ENCODE results near the gene CLCN6.

CLCN6 gene

DNA sequence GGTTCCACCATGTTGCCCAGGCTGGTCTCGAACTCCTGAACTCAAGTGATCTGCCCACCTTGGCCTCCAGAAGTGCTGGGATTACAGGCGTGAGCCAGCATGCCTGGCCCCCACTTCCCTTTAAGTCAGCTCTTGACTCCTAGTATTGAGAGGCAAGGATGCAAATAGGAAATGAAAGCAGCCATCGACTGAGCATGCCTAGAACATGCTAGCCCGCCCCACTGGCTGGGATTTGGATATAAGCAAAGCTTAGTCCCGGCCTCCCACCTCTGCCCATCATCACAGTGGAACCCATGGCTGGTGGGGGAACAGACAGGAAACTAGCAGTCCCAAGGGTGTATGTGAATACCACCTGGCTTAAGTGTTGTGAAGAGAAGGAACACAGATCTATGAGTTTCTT lies 33.5 kb upstream of the CLCN6 start:
- DNase-seq (no peak), ATAC-seq (no peak)
- H3K27me3 Mint-ChIP-seq = no peaks in the 10 kb centered on the region
- H3K27ac Mint-ChIP-seq = no peak overlapping the region
- no peak overlapping the region for H3K4me3 Mint-ChIP-seq
- no peaks in the 10 kb centered on the region for H3K4me1 Mint-ChIP-seq
- no peaks in the 10 kb centered on the region for H3K9me3 Mint-ChIP-seq

- H3K4me1 Mint-ChIP-seq = no peaks in the 10 kb centered on the region
- H3K4me3 Mint-ChIP-seq = no peak overlapping the region
- H3K9me3 Mint-ChIP-seq = no peaks in the 10 kb centered on the region
- no peak overlapping the region for H3K27ac Mint-ChIP-seq
- ATAC-seq (no peak), DNase-seq (no peak)
- no peaks in the 10 kb centered on the region for H3K27me3 Mint-ChIP-seq
Measured at GRCh38 chr1:11774753-11775152, 31.2 kb upstream of the CLCN6 start.

DNA sequence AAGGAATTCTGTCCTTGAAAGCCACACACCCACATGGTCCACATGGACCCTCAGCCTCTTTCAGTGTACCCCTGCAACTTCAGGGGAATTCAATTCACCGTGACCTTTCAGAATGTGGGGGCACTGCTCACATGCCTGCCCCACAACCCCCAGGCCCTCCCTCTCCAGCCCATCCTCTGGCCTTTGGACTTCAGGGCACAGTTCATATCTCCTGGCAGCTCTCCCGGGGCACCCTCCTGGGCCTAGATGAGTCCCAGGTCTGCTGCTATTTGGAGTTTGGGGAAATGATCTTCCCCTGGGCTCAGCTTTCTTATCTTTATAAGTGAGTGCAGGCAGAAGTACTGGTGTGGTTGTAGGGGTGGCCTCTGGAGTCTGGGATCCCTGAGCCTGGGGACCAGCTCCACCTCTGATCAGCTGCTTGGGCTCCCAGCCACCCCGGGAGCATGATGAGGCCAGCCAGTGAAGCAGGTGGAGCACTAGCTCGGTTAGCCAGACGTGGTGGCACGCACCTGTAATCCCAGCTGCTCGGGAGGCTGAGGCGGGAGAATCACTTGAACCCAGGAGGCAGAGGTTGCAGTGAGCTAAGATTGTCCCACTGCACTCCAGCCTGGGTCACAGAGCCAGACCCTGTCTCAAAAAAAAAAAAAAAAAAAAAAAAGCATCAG lies 28.2 kb upstream of the CLCN6 start:
- DNase-seq = no peak
- Mint-ChIP-seq H3K4me1 (no peaks in the 10 kb centered on the region), H3K4me3 (no peak overlapping the region), H3K9me3 (no peaks in the 10 kb centered on the region), H3K27ac (no peak overlapping the region), H3K27me3 (no peaks in the 10 kb centered on the region)
- no peak for ATAC-seq

GRCh38 chr1:11778336-11778735 lies 27.7 kb upstream of the CLCN6 start:
- H3K27me3 Mint-ChIP-seq = no peaks in the 10 kb centered on the region
- no peak for DNase-seq

DNA sequence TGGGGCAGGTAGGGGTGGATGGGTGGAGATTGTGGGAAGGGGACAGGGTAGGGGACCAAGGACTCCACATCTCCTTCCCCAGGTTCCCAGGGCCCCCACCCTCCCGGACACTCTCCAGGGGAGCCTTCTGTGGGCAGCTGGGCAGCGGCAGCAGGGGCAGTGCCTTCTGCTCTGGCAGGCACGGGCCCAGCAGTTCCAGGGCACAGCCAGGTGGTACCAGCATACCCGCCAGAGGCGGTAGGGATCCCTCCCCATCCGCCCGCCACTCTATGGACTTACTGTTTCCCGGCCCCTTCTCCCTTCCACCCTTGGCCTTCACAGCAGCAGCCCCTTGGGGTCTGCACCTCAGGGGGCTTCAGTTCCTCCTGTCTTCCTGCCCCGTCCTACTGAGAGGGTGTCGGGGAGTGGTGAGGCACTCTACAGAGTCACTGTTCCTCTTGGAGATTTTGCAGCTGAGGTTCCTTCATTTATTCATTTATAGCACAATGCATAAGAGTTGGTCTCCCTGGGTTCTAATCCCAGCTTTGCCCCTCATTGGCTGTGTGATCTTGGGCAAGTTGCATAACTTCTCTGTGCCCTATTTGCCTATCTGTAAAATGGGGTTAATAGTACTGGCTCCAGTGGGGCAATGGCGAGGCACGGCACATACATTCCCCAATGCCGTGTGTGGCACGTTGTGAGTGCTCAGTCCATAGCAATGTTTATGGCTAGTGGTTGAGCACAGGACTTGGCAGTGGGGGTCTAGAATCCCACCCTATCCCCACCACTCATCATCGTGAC lies 27.0 kb upstream of the CLCN6 start:
- Mint-ChIP-seq H3K4me3 (no peak overlapping the region), H3K4me1 (peaks cover 2% of the 10 kb centered on the region), H3K9me3 (no peaks in the 10 kb centered on the region), H3K27me3 (no peaks in the 10 kb centered on the region), H3K27ac (no peak overlapping the region)
- ATAC-seq (no peak), DNase-seq (no peak)

More at GRCh38 chr1:11778336-11778735, 27.7 kb upstream of the CLCN6 start:
- no peak overlapping the region for H3K4me3 Mint-ChIP-seq
- no peaks in the 10 kb centered on the region for H3K9me3 Mint-ChIP-seq
- no peaks in the 10 kb centered on the region for H3K4me1 Mint-ChIP-seq
- no peak for ATAC-seq
- no peak overlapping the region for H3K27ac Mint-ChIP-seq

DNA sequence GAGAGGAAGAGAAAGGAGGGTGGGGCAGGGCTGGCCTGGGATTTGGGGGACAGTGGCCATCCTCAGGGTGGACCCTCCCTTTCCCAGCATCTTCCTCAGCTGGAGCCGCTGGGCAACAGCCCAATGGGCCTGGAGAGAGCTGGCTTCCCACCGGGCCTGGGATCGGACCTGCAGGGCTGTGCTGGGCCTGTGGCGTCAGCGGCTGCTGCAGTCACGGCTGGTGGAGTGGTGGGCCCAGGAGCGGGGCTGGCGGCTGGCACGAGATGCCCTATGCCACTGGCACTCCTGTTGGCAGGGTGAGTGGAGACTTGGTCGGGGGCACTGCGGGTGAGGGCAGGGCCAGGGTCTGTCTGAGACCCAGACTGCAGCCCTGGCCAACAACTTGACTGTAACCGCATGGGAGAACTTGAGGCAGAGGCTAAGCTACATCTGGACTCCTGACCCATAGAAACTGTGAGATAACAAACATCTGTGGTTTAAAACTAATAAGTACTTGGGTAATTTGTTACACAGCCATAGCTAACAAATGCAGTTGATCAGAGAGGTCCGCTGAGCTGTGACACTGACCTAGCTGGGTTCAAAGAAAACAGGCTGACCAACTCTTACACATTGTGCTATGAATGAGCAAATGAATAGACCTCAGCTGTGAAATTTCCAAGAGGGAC lies 26.1 kb upstream of the CLCN6 start:
- Mint-ChIP-seq H3K4me3 (no peak overlapping the region), H3K4me1 (peaks cover 10% of the 10 kb centered on the region), H3K9me3 (no peaks in the 10 kb centered on the region), H3K27me3 (no peaks in the 10 kb centered on the region), H3K27ac (no peak overlapping the region)
- ATAC-seq (no peak), DNase-seq (no peak)

DNA sequence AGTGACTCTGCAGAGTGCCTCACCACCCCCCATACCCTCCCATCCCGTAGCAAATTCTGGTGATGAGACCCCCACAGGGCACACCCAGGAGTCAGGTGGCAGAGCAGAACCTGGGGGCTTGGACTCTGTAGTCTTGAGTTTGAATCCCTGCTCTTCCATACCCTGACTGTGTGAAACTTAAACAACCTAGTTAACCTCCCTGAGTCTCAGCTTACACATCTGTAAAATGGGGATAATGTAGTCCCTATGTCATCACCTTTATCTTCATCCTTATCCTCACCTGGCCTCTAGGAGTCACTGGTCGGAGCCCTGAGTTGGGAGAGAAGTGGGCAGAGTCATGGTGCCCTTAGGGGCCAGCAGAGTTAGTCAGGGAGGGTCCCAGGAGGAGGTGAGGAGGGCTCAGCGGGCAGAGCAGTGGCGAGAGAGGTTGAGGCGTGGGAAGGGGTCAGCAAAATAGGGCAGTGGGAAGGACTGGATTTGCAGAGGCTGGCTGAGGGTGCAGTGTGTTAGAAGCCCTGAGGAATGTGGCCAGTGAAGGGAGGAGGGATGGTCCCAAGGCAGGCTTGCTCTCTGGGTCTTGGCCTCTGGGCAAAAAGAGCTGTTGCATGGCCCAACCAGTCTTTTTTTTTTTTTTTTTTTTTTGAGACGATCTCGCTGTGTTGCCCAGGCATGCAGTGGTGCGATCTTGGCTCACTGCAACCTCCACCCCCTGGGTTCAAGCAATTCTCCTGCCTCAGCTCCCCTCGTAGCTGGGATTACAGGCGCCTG lies 25.4 kb upstream of the CLCN6 start:
- Mint-ChIP-seq H3K4me3 (no peak overlapping the region), H3K27me3 (no peaks in the 10 kb centered on the region), H3K4me1 (peaks cover 17% of the 10 kb centered on the region), H3K27ac (no peak overlapping the region), H3K9me3 (no peaks in the 10 kb centered on the region)
- no peak for DNase-seq
- no peak for ATAC-seq

DNA sequence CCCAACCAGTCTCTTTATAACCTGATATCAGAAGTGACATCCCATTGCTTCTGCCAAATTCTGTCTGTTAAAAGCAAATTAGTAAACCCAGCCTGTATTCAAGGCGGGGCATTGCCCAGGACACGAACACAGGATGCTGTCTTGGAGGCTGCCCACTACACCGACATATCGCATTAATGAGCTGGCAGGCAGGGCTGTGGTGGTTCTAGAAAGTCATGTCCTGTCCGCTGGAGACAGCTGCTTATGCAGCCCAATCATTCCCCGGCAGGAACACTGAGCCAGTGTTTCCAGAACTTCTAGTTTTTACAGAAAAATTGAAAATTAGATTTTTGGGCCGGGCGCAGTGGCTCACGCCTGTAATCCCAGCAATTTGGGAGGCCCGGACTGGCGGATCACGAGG lies 24.7 kb upstream of the CLCN6 start:
- no peaks in the 10 kb centered on the region for H3K9me3 Mint-ChIP-seq
- peaks cover 19% of the 10 kb centered on the region for H3K4me1 Mint-ChIP-seq
- H3K27me3 Mint-ChIP-seq = no peaks in the 10 kb centered on the region
- ATAC-seq (no peak), DNase-seq (no peak)
- H3K4me3 Mint-ChIP-seq = no peak overlapping the region
- H3K27ac Mint-ChIP-seq = no peak overlapping the region

GRCh38 chr1:11782127-11782708 lies 23.8 kb upstream of the CLCN6 start:
- no peak overlapping the region for H3K27ac Mint-ChIP-seq
- ATAC-seq (no peak), DNase-seq (no peak)
- H3K27me3 Mint-ChIP-seq = no peaks in the 10 kb centered on the region
- peaks cover 19% of the 10 kb centered on the region for H3K4me1 Mint-ChIP-seq
- H3K9me3 Mint-ChIP-seq = no peaks in the 10 kb centered on the region
- no peak overlapping the region for H3K4me3 Mint-ChIP-seq

GRCh38 chr1:11783556-11783955 lies 22.4 kb upstream of the CLCN6 start:
- ATAC-seq = no peak
- peaks cover 19% of the 10 kb centered on the region for H3K4me1 Mint-ChIP-seq
- DNase-seq = no peak
- H3K27me3 Mint-ChIP-seq = no peaks in the 10 kb centered on the region
- H3K9me3 Mint-ChIP-seq = no peaks in the 10 kb centered on the region
- no peak overlapping the region for H3K27ac Mint-ChIP-seq
- no peak overlapping the region for H3K4me3 Mint-ChIP-seq

GRCh38 chr1:11784256-11784992 lies 21.6 kb upstream of the CLCN6 start:
- peak; percentile 33 for ATAC-seq
- H3K27ac Mint-ChIP-seq = no peak overlapping the region
- H3K9me3 Mint-ChIP-seq = no peaks in the 10 kb centered on the region
- H3K4me1 Mint-ChIP-seq = peaks cover 19% of the 10 kb centered on the region
- peak overlapping the region in 1 of 2 donors; percentile 67 for H3K4me3 Mint-ChIP-seq
- no peaks in the 10 kb centered on the region for H3K27me3 Mint-ChIP-seq
- DNase-seq = no peak

GRCh38 chr1:11784993-11785769 lies 20.8 kb upstream of the CLCN6 start:
- Mint-ChIP-seq H3K27ac (peak overlapping the region in 1 of 2 donors; percentile 20), H3K4me1 (peaks cover 19% of the 10 kb centered on the region), H3K27me3 (no peaks in the 10 kb centered on the region), H3K9me3 (no peaks in the 10 kb centered on the region), H3K4me3 (peak overlapping the region; percentile 42 to 67)
- ATAC-seq (peak; percentile 78), DNase-seq (peak; percentile 39 to 48)

- no peak for DNase-seq
- Mint-ChIP-seq H3K9me3 (no peaks in the 10 kb centered on the region), H3K27me3 (no peaks in the 10 kb centered on the region), H3K4me1 (peaks cover 19% of the 10 kb centered on the region), H3K27ac (no peak overlapping the region), H3K4me3 (no peak overlapping the region)
- no peak for ATAC-seq
Measured at GRCh38 chr1:11786168-11786567, 19.8 kb upstream of the CLCN6 start.

- Mint-ChIP-seq H3K4me3 (no peak overlapping the region), H3K4me1 (peaks cover 19% of the 10 kb centered on the region), H3K9me3 (no peaks in the 10 kb centered on the region), H3K27me3 (no peaks in the 10 kb centered on the region), H3K27ac (no peak overlapping the region)
- ATAC-seq = no peak
- DNase-seq = no peak
Measured at GRCh38 chr1:11787251-11787803, 18.7 kb upstream of the CLCN6 start.

Measured in stimulated activated naive CD8-positive, alpha-beta T cell treated with anti-CD3 and anti-CD28 coated beads, Interleukin-15, amount 100 ng/mL, for 72 hours (primary cell).